ENCODE measurements around the gene PLPP3. TPM values are rescaled to one million over a fixed set of nuclear protein-coding genes. Genes with fewer than 3 reads are reported as not detected.

Gene PLPP3
- polyA plus RNA-seq, 1 of the 3 experiments (the other 2 are of a cell fraction), result 32.2 TPM

GRCh38 chr1:56481140-56481694, 98.1 kb downstream of the PLPP3 start:
- no peaks in the 10 kb centered on the region for H3K9me3 ChIP-seq
- H2AFZ ChIP-seq (ENCODE audit: low read depth), result no peak overlapping the region
- H3K9ac ChIP-seq, result no peak overlapping the region
- H3K4me2 ChIP-seq, result no peak overlapping the region
- no peaks in the 10 kb centered on the region for H3K79me2 ChIP-seq (ENCODE audit: insufficient read depth)
- ChIA-PET CTCF (interaction anchor here (1.6 kb wide), 1 partner anchor 9 kb away, joined by 4 read pairs; no protein-coding TSS in a partner anchor), POLR2A (no interaction called here)
- no peak overlapping the region for H3K4me3 ChIP-seq (ENCODE audit: low read depth in 2 of 2, low read length in 1 of 2)
- H3K27ac ChIP-seq (ENCODE audit: low read depth in 2 of 2, low read length in 1 of 2), result peak overlapping the region in 1 of 2 experiments; percentile 17; a peak in 1 of 4 replicates
- peaks cover 2% of the 10 kb centered on the region; the same call in 1 of the 2 replicates for H4K20me1 ChIP-seq (ENCODE audit: insufficient read depth)
- H3K27me3 ChIP-seq (ENCODE audit: insufficient read depth), result no peaks in the 10 kb centered on the region
- no peaks in the 10 kb centered on the region for H3K36me3 ChIP-seq (replicated peaks in 1 of 2; ENCODE audit: control insufficient read depth in 1 of 2, insufficient read depth in 2 of 2, low read length in 1 of 2)
- no peaks in the 10 kb centered on the region for H3F3A ChIP-seq (replicated peaks; ENCODE audit: insufficient read depth)
- H3K9me2 ChIP-seq, result no peaks in the 10 kb centered on the region
- DNase-seq, result peak; percentile 54
- TF ChIP-seq GATA2 (CRISPR knock-in tag; IDR thresholded peaks at IDR 0.05), result peak; percentile 15; the same call in 1 of the 2 replicates
- TF ChIP-seq TEAD4 (IDR thresholded peaks at IDR 0.05; ENCODE audit: borderline replicate concordance, insufficient read depth), result no peak
- TF ChIP-seq TCF12 (IDR thresholded peaks at IDR 0.05), result peak; percentile 26; the same call in 1 of the 2 replicates
- H3K4me1 ChIP-seq (ENCODE audit: control insufficient read depth in 1 of 2, insufficient read depth in 2 of 2, low read depth in 1 of 2, low read length in 1 of 2), result no peaks in the 10 kb centered on the region

GRCh38 chr1:56478734-56479133, 100.6 kb downstream of the PLPP3 start:
- Histone ChIP-seq H4K20me1 (ENCODE audit: insufficient read depth) (no peaks in the 10 kb centered on the region), H3K27ac (ENCODE audit: low read depth in 2 of 2, low read length in 1 of 2) (no peak overlapping the region), H3K9ac (no peak overlapping the region), H3K27me3 (ENCODE audit: insufficient read depth) (no peaks in the 10 kb centered on the region), H3K4me1 (ENCODE audit: control insufficient read depth in 1 of 2, insufficient read depth in 2 of 2, low read depth in 1 of 2, low read length in 1 of 2) (no peaks in the 10 kb centered on the region), H3K79me2 (ENCODE audit: insufficient read depth) (no peaks in the 10 kb centered on the region), H3K4me3 (ENCODE audit: low read depth in 2 of 2, low read length in 1 of 2) (no peak overlapping the region), H3K4me2 (no peak overlapping the region), H3F3A (replicated peaks; ENCODE audit: insufficient read depth) (no peaks in the 10 kb centered on the region), H2AFZ (ENCODE audit: low read depth) (no peak overlapping the region), H3K9me3 (no peaks in the 10 kb centered on the region), H3K36me3 (replicated peaks in 1 of 2; ENCODE audit: control insufficient read depth in 1 of 2, insufficient read depth in 2 of 2, low read length in 1 of 2) (no peaks in the 10 kb centered on the region), H3K9me2 (no peaks in the 10 kb centered on the region)
- no peak for DNase-seq
- 96% methylated on average over 7 of the region's 7 CpGs for WGBS (ENCODE audit: low lambda C conversion rate)
- CTCF ChIA-PET, result no interaction called here
- TF ChIP-seq GATA2 (CRISPR knock-in tag; IDR thresholded peaks at IDR 0.05) (no peak), FOSL2 (IDR thresholded peaks at IDR 0.05; ENCODE audit: borderline replicate concordance, low read depth) (no peak), FOXM1 (IDR thresholded peaks at IDR 0.05; ENCODE audit: low read depth) (no peak), EP300 (IDR thresholded peaks at IDR 0.05; ENCODE audit: borderline replicate concordance in 1 of 2, low read depth in 1 of 2, low read length in 1 of 2) (no peak), FOXJ3 (CRISPR knock-in tag; IDR thresholded peaks at IDR 0.05) (no peak), CHD2 (IDR thresholded peaks at IDR 0.05; ENCODE audit: low read length, partially characterized antibody) (no peak), NRF1 (IDR thresholded peaks at IDR 0.05; ENCODE audit: low read depth, low read length) (no peak), ELF1 (IDR thresholded peaks at IDR 0.05) (no peak), RXRA (IDR thresholded peaks at IDR 0.05; ENCODE audit: borderline replicate concordance, low read depth) (no peak), SIN3A (IDR thresholded peaks at IDR 0.05; ENCODE audit: borderline replicate concordance, low read depth, low read length) (no peak), POLR2AphosphoS5 (IDR thresholded peaks at IDR 0.05; ENCODE audit: low read depth, low read length) (no peak), USF2 (IDR thresholded peaks at IDR 0.05; ENCODE audit: borderline replicate concordance, low read depth, low read length) (no peak), JUND (IDR thresholded peaks at IDR 0.05) (no peak)
- TF ChIP-seq, protein P1, sequence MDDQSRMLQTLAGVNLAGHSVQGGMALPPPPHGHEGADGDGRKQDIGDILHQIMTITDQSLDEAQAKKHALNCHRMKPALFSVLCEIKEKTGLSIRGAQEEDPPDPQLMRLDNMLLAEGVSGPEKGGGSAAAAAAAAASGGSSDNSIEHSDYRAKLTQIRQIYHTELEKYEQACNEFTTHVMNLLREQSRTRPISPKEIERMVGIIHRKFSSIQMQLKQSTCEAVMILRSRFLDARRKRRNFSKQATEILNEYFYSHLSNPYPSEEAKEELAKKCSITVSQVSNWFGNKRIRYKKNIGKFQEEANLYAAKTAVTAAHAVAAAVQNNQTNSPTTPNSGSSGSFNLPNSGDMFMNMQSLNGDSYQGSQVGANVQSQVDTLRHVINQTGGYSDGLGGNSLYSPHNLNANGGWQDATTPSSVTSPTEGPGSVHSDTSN (IDR thresholded peaks at IDR 0.05), result no peak
- TF ChIP-seq, protein P2, sequence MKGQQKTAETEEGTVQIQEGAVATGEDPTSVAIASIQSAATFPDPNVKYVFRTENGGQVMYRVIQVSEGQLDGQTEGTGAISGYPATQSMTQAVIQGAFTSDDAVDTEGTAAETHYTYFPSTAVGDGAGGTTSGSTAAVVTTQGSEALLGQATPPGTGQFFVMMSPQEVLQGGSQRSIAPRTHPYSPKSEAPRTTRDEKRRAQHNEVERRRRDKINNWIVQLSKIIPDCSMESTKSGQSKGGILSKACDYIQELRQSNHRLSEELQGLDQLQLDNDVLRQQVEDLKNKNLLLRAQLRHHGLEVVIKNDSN (IDR thresholded peaks at IDR 0.05; ENCODE audit: borderline replicate concordance, low read depth), result no peak
- TF ChIP-seq, protein P3, sequence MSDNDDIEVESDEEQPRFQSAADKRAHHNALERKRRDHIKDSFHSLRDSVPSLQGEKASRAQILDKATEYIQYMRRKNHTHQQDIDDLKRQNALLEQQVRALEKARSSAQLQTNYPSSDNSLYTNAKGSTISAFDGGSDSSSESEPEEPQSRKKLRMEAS (IDR thresholded peaks at IDR 0.05; ENCODE audit: low read depth), result no peak
- TF ChIP-seq, protein P4, sequence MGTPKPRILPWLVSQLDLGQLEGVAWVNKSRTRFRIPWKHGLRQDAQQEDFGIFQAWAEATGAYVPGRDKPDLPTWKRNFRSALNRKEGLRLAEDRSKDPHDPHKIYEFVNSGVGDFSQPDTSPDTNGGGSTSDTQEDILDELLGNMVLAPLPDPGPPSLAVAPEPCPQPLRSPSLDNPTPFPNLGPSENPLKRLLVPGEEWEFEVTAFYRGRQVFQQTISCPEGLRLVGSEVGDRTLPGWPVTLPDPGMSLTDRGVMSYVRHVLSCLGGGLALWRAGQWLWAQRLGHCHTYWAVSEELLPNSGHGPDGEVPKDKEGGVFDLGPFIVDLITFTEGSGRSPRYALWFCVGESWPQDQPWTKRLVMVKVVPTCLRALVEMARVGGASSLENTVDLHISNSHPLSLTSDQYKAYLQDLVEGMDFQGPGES (IDR thresholded peaks at IDR 0.05; ENCODE audit: low read depth, low read length), result no peak
- POLR2A ChIA-PET, result no interaction called here

Data from SK-N-SH (cell line).